ENCODE results near the gene HS6ST1. TPM values are rescaled to one million over a fixed set of nuclear protein-coding genes. Genes with fewer than 3 reads are reported as not detected.

Gene HS6ST1
- total RNA-seq = 85.5 TPM

GRCh38 chr2:128318776-128319464, at the start of gene HS6ST1:
HS6ST1 (minus strand) TSS chr2:128318868; CDS start chr2:128318563, 305 bp downstream.
- DNase-seq = peak; percentile 82

DNA sequence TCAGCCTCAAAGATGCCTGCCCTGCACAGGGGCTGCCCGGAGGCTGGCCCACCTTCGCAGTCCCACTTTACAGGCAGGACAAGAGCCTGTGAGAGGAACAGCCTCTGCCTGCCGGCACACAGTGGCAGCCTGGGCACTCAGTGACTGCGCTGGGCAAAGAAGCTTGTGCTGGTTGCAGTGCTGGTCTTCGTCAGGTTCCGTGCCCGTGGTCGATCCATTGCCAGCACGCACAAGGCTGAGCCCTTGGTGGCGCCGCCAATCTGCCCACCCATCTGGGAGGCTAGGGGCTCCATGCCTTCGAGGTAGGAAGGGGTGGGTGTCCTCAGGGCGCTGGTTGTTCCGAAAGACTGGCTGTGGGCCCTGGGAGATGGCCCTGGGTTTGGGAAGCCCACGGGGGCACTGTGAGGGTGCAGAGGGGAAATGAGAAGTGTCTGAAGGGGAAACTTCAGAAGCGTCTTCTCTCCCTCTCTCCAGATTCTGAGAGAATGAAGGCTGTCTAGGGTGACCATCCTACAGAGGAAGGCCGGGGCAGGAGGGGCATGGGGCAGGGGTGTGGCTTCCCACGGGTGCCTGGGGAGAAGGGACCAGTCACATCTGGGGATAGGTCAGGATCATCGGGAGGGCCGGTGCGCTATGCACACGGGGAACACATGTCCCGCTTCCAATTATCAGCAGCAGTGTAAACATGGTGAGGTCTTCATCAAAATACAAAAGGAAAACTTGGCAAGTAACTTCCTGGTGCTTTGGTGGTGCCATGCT, 49.1 kb upstream of the HS6ST1 start:
- no peak for DNase-seq

DNA sequence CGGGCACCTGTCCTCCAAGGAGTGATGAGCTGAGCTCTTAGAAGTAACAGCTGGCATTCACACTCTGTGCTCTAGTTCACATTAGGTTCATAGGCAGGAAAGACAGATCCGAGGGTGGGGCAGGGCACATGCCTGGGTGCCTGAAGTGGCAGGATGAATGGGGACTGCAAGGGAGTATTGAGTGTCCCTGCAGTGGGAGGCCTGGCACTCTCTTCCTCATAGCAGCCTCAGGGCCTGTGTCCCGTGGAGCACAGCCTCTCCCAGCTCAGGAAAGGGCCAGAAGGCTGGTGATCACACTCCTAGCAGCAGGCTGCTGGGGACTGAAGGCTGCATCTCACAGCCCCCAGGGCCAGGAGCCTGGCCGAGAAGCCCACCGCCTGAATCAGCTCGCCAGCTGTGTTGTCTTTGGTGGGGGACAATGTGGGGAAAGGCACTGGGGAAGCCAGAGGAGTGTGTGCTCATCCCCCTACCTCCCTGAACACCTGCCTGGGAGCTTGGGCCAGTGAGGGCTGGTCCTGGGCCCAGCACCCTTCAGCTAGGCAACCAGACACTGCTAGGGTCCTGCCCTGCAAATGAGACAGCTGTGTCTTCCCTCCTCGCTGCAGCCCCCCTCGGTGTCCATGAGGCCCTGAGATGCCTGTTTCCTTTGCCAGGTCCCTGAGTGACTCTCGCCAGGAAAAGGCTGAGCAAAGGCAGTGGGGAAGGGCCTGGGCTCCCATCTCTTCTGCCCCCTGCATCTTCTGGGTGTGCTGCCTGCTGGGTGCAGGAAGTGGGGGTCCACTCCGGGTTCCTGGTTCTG, 48.2 kb upstream of the HS6ST1 start:
- DNase-seq = no peak

DNA sequence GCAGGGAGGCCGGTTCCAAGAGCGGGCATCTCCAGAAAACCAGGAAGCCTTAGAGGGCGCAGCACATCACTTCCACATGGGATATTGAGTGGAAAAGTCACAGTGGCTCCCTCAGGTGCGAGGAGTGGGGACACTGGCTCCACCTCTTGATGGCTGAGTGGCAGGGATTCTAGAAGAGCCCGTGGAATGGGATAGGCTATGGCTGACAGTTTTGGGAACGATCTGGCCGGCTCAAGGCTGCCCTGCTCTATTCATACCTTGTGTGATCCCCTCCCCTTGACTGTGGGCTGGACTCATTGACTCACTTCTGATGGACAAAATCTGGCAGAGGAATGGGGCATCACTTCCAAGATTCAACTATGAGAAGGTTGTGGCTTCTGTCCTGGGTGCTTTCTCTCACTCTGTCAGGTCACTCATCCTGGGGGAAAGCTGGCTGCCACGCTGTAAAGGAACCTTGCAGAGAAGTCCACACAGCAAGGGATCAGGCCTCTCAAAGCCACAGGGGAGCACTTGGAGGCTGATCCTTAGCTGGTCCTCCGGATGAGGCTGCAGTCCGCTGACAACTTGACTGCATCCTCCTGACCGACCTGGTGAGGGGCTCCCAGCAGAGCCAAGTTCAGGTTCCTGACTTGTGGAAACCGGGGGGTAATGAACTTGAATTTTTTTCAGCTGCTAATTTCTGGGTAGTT, 46.7 kb upstream of the HS6ST1 start:
- no peak for DNase-seq

- no peak for DNase-seq
Observed at GRCh38 chr2:128364441-128364911, 45.8 kb upstream of the HS6ST1 start.

DNA sequence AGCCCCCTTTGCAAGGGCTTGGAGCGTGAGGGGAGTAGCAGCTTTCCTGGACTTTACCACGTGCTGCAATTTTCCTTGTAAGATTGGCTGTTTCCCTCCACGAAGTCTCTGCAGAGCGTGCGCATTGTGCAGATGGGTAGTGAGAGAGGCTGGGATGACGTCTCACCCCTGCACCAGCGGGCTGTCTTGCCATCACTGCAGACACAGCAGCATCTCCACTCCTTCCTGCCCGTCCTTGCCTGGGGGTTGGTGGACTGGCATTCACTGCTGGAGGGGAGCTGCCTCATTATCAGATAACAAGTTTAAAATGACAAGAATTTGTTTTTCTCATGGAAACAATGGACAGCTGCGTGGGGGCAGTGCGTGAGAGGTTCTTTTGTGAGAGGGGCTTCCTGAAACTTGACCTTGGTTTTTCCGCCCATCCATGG, 45.3 kb upstream of the HS6ST1 start:
- DNase-seq = no peak

DNA sequence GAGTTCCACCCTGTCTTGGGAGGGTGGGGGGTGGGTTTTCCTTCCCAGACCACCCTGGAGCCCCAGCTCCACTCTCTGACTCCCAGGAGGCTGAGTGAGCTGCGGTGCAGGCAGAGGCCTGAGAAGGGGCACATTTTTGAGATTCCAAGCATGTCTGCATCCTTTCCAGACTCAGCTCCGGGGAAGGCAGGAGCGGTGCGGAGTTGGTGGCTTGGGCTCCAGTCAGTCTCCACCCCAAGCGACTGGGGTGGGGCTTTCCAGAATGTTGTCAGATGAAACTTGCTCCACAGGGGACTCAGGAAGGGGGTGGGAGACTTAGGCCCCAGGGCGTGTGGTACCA, 44.2 kb upstream of the HS6ST1 start:
- no peak for DNase-seq

GRCh38 chr2:128362176-128362888, 43.7 kb upstream of the HS6ST1 start:
- DNase-seq = no peak

DNA sequence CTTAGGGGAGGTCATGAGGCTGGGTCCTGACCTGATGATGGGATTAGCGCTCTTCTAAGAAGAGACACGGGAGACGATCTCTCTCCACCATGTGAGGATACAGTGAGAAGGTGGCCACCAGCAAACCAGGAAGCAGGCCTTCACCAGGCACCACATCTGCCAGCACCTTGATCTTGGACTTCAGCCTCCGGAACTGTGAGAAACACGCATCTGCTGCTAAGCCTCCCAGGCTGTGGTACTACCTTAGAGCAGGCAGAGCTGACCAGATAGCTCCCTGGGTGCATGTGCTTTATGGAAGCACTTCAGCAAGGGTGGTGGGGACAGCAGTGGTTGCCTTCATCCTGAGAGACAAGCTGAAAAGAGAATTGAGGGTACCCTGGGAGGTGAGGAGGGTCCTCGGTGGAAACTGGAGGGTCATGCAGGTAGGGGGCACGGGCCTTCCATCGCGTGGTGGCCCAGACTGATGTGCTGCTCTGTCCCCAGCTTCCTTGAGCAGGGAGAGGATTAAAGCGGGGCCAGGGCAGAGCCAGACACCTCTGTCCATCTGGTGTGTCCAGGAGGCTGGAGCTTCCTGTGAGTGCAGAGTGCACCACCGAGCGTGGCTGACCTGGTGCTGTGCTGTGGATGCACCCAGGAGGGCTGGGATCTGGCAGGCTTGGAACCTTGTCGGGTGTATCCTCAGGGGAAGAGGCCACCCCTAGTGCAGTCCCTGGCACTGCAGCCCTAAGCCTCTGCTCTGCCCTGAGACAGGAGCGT, 42.9 kb upstream of the HS6ST1 start:
- no peak for DNase-seq

DNA sequence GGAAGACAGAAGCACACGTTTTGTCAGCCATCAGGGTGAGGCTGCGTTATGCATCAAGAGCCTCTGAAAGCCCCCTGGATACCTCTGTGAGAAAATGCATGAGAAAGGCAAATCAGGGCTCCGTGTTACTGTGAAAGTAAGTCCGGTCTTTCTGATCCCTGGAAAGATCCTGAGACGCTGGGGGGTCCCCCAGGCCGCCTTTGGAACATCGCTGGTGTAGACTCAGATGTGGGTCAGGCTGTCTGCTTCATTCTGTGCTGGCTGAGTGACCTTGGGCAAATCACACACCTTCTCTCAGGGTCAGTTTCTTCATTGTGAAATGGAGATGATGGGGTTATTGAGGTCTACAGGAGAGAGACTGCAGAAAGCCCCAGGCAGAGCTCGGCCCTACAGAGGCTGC, 42.0 kb upstream of the HS6ST1 start:
- DNase-seq = no peak

DNA sequence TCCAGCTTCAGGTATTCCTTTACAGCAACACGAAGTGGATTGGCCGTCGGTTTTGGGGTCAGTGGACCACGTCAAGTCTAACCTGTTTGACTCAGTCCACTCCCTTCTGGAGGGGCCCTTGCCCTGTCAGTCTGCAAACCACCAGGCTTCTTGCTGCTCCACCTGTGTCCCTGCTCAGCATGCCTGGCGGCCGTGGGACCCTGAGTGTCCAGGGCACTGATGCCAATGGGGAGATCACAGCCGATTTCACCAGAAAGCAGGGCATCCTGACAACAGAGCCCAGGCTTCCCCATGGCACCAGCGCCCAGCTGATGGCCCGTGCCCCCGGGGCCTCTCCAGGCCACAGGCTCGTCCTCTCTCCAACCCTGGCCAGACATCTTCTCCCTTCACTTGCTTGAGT, 41.2 kb upstream of the HS6ST1 start:
- no peak for DNase-seq

GRCh38 chr2:128358941-128359731, 40.5 kb upstream of the HS6ST1 start:
- DNase-seq = no peak

- DNase-seq = no peak
Observed at GRCh38 chr2:128357506-128358370, 39.1 kb upstream of the HS6ST1 start.

DNA sequence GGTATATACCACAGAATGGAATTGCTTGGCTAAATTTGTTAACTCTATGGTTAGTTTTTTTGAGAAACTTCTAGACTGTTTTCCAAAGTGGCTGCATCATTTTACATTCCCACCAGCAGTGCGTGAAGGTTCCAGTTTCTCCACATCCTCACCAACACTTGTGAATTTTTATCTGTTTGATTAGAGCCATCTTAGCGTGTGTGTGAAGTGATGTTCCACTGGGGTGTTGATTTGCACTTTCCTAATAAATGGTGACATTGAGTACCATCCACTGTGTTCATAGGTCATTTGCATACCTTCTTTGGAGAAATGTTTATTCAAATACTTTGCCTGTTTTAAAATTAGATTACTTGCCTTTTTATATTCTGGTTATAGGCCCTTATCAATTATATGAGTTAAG, 37.5 kb upstream of the HS6ST1 start:
- no peak for DNase-seq

- DNase-seq = no peak
Observed at GRCh38 chr2:128354726-128355470, 36.2 kb upstream of the HS6ST1 start.

DNA sequence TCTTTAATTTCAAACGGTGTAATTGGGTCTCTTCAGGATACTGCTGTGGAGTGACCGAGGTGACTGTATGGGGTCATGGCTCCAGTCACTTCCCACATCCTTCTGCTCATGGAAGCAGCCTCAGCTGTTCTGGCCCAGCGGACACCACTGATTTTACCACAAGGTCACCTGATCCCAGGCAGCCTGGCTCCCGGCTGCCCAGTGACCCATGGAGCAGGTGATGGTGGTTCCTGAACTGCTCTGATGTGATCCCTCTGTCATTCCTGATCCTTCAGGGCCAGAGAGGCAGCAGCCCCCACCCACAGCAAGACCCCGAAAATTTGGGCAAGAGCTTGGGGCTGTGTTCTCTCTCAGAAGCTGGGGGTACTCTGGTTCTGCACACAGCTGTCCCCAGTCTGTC, 35.5 kb upstream of the HS6ST1 start:
- no peak for DNase-seq

DNA sequence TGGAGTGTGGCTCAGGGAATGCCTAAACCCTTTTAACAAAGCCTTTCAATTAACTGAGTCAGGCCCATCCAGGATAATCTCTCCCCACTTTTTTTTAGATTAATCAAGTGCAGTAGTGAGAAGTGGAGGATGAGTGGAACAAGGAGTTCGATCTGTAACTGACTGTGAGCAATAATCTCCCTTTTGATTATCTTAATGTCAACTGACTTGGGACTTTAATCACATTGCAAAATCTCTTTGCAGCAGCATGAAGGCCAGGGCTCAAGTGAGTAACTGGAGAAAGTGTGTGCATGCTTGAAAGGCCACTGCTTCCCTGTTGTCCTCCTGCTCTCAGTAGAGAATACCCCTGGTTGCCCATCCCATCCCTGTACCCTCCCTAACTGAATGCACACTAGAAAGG, 32.1 kb upstream of the HS6ST1 start:
- DNase-seq = no peak

DNA sequence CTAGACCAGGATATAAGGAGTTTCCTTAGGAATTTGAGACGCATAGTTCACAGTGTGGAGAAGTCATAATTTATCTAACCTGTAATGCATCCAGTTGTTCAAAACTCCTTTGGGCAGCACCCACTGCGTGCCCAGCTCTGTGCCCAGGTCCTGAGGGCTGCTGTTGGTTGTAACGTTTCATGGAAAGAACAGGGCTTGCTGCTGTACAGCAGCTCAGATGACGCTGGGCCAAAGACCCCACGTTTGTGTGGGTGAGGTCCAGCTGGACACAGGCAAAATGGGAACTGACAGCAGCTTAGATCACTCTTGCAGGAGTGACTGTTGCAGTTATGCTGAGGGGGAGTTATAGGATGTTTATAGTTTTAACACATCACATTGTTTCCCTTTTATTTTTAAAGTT, 30.0 kb upstream of the HS6ST1 start:
- no peak for DNase-seq

Data from occipital lobe (tissue), 2 donors.